NCI-H1694 treated with DMSO at 0.1 percent for 48 hours (cell line): ENCODE data around the gene ASB9.
A peak's percentile ranks its signal among the peaks of the same experiment; 100 is the strongest.
"Not testable (repeated sequence)": the region's sequence is repeated elsewhere in the genome, so short reads cannot be mapped to it uniquely, and the experiment has no call there.

Source experiments
- DNase-seq: peaks from one replicate; lab custom pipeline; 2025; lab: John Stamatoyannopoulos, UW

ASB9 gene

DNA sequence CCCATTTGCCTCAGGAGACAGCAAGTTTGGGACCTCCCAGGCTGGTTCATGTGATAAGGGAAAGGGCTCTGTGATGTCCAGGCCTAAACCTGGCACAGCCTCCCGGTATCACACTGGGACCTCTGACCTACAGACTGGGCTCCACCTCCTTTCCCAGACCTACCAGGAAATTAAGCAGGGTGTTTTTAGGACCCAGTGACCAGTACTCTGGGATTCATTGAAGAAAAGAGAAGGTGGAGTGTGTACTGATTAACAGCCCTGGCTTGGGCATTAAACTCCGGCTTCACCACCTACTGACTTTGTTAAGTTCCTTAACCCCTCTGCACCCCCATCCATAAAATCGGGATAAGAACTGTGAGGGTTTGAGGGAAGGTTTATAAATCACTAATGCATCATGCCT lies 28.6 kb downstream of the ASB9 start:
- DNase-seq = no peak

DNA sequence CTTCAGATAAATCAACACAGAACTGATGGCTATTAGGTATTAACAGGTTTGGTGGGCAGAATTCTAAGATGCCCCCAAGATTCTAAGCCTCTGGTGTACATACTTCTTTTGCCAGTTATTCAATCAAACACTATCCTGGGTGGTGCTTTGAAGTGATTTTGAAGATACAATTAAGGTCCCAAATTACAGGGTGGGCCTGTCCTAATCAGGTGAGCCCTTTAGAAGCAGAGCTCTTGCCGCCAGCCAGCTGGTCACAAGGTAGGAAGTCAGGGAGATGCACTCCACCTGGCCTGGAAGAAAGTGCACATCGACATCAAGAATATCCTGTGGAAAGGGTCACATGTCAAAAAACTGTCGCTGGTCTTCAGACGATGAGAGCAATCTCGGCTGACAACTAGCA lies 29.5 kb downstream of the ASB9 start:
- DNase-seq = no peak

DNA sequence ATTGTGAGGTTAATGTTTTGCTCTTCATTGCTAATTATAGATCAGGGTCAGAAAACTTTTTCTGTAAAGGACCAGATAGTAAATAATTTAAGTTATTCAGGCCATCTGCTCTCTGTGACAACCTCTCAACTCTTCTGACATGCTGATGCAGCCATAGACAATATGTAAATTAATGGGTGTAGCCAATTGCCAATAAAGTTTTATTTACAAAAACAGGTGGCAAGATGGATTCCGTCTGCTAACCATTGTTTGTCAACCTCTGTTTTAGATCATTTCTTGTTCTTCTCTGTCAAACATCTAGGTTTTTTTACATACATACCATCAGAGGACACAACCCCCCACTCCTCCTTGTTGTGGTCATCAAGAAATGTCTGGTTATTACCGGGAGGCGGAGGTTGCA lies 33.7 kb downstream of the ASB9 start:
- DNase-seq = no peak

DNA sequence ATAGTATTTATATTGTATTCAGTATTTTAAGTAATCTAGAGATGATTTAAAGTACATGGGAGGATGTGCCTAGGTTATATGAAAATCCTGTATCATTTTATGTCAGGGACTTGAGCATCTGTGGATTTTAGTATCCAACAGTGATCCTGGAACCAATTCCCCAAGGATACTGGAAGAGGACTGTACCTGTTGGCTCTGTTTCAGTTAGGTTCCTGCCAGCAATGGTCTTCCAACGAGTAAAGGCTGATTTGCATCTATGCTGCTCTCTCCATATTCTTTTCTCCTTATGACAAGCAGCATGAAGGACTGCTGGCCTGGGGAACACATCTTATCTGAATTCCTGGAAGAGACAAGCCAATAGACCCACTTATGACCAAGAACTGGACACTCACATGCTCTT lies 34.9 kb downstream of the ASB9 start:
- DNase-seq = no peak

DNA sequence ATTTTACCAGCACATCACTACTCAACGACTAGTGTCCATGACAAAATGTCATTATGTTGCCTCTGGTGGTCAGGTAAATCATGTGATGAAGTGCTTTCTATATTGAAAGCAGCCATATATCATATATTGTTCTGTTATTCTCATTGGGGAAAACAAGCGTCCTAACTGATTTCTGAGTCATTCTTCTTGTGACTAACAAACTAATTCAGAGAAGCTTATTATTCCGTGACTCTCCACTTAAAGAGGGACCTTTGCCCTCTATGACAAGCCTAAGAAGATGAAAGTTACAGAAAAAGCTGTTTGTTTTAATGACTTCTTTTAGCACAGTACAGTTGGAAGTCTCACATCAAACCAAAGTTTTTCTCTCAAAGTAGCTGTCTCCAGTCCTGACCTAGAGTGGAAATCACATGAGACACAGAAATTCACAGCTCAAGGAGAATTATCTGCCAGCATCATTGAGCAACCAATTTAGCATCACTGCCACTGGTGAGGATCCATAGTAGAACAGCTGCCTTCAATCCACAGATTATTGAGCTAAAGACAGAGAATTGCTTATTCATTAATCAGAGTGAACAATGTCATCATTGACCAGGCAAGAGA lies 36.4 kb downstream of the ASB9 start:
- no peak for DNase-seq

DNA sequence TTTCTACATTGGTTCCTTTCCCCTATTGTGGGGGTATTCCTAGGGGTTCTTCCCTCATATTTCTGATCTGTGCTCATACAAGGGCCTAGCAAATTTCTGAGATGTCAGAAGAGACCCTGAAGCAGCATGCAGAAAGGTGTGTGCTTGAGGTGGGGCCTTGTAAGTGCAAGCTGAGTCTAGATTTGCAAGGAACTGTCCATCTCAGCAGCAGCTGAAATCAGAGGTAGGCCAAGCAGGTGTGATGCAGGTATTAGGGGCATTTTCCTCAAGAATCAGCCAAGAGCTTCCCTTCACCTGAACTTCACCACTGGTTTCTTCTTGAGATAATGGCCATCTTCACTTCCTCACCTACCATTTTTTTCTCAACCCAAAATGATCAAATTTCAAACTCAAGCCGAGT lies 45.1 kb downstream of the ASB9 start:
- no peak for DNase-seq

DNA sequence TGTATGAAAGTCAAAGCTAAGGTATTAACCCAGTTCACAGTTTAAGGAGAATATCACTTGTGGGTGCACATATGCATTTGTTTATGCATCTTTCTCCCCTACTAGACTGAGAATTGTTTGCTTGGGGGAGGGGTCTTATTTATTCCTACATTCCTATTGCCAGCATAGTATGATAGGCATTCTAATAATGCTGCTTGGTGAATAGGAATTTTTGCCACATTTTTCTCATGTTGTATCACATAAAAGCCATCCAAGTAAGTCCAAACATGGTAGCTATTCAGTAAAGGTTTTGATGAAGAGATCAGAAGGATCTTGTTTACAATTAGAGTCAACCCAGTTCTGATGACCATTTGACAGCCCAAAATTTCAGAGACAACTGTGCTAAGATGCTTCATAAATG lies 48.6 kb downstream of the ASB9 start:
- DNase-seq = no peak

DNA sequence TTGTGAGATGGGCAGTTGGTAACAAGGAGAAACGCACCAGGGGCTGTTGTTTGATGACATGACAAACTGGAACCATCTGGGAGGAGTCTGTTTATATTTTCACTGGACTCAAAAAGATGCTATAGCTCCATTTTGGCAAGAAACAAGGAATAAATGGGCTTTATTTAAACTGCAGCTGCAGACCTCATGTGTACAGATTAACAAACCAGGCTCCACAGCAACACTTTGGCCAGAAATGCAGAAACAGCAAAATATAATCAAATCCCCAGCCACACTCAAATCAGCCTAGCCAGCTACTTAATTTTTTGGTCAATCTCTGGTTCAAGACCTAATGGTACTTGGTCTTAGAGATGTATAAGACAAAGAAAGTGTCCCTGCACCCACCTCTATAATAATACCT lies 52.7 kb downstream of the ASB9 start:
- DNase-seq = no peak

DNA sequence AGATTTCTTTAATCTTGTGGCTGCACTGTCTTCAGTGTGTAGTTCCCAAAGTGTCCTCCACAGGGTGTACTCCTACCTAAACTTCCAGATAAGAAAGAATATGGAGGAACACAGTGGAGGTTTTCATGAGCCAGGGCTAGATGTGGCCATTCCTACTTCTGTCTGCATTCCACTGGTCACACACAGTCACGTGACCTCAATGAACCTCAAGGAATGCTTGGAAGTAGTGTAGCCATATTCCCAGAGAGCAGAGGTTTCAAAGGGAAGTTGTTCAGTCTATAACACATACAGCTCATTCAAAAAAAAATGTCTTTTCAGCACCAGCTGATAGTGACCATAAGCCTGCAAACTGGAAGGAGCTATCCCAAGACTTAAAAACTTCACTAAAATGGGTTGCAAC lies 53.6 kb downstream of the ASB9 start:
- no peak for DNase-seq

DNA sequence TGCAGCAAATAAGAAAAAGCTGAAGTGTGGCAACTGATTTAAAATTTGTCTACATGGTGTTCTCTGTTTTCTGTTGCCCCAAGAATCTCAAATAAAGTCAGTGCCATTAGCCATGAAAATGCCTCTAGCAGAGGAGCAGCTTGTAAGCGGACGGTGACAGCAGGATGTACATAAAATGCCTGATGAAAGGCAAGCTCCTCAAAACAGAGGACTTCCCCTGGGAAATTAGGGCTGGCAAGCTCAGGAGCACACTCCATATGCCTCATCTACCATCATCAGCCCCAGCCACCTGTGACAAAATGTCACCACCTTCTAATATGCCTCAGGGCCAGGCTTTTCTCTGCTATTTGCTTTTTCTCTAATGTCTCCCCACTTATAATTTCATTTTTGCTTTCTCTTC lies 54.5 kb downstream of the ASB9 start:
- DNase-seq = peak; percentile 66

DNA sequence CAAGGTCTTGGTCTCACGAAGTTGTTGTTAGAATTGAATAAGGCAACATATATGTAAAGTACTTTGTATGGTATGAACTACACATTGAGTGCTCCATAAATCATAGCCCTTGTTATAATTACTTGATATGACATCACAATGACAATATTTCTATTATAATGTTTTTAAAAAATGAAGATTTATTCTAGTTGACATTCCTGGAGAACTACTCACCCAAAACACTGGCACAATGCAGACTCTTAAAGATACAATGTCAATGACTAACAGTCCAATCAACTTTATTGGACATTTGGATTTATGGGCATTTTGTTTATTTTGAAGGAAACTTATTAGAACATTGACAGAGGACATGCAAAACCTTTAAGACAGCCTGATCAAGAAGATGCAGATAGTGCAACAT lies 55.3 kb downstream of the ASB9 start:
- no peak for DNase-seq

DNA sequence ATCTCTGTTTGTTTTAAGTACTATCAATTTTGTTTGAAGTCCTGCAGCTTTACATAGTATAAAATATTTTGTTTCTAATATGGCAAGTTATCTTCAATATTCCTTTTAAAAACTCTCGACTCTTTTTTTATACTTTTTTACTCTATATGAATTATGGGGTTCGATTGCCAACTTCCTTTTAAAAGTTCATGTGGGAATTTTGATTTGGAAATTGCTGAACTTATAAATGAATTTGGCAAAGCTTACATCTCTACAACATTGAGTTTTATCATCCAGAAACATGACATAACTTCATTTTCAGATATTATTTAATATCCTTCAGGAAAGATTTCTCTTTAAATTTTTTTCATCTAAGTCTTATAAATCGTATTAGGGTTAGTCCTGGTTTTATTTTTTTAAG lies 60.8 kb downstream of the ASB9 start:
- DNase-seq = no peak

DNA sequence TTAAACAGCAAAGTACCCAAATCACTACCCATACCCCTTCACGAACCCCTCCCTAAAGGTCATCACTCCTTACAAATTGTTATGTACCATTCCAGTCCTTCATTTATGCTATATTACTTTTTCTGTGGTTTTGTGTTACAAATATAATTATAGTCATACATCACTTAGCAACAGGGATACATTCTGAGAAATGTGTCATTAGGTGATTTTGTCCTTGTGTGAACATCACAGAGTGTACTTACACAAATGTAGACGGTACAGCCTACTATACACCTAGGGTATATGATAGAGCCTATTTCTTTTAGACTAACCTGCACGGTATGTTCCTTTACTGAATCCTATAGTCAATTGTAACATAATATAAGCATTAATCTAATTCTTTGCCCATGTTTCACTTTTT lies 61.9 kb downstream of the ASB9 start:
- no peak for DNase-seq

DNA sequence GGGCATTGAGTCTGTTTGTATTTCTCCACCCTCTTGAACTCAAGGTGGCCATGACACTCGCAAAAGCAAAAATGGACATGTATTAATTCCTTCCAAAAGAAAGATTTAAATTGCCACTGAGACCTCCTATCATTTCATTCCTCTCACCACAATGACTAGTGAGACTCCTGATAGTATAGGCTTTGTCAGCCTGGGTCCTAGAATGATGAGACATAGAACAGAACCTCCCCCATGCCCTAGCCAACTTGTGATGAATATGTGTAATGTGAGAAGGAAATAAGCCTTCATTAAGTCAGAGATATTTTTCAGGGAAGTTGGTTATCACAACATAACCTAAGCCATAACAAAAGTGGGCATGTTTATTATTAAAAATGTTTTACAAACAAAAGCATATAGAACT lies 62.5 kb downstream of the ASB9 start:
- DNase-seq = no peak

DNA sequence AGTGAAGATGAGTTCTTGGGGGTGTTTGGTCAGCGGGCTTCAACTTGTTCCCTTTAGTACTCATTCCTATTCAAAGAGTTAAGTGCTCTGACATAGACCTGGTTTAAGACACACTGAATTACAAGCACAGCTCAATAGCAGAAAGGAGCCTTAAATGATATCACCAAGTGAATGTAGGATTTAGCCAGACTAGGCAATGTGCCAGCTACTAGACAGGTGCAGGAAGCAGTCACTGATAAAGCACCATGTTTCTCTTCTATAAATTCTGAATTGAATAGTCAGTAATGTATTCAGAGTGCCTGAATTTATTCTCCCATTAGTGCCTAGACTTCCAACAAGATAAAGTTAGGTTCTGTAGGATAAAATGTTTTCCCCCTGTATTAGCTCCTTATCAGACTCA lies 63.6 kb downstream of the ASB9 start:
- no peak for DNase-seq

DNA sequence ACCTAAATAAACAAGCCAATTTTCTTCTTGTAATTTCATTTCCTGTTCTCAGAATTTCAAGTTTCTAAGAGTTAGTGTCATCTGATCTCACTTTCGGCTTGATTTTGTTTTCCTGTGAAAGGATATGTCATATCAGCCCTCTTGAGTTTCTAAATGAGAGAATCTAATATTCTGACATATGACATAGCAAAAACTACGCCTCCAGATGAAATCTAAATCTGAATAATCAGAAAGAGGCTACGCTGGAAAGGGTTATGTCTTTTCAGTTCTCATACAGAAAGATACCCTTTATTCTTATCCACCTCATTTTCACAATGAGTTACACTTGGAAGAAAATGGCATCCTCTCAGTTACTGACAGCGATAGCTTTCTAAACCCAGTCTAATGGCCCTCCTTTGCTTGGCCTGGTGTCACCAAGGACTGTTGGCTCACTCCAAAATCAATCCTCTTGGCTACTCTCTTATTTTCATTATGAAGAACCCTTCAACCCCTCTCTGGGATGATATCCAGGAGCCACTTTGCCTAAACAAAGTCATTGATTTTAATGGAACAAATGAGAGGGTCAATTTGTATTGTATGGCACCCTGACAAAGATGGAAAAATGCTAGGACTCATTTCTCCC lies 65.6 kb downstream of the ASB9 start:
- no peak for DNase-seq

DNA sequence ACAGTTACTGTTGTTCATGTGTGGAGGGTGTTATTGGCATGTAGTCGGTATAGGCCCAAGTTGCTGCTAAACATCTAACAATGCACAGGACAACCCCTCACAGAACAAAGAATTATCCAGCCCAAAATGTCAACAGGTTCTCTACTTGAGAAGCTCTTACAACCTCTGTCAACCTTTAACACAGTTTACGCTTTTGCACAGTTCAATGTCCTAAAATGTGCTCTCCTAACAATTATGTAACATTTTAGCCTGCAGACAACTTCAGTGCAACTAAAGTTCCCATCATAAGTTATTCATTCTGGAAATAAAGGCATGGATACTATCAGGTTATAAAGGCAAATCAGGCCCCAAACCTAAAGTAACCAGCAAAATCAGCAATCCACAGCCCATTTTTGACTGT lies 66.2 kb downstream of the ASB9 start:
- no peak for DNase-seq

DNA sequence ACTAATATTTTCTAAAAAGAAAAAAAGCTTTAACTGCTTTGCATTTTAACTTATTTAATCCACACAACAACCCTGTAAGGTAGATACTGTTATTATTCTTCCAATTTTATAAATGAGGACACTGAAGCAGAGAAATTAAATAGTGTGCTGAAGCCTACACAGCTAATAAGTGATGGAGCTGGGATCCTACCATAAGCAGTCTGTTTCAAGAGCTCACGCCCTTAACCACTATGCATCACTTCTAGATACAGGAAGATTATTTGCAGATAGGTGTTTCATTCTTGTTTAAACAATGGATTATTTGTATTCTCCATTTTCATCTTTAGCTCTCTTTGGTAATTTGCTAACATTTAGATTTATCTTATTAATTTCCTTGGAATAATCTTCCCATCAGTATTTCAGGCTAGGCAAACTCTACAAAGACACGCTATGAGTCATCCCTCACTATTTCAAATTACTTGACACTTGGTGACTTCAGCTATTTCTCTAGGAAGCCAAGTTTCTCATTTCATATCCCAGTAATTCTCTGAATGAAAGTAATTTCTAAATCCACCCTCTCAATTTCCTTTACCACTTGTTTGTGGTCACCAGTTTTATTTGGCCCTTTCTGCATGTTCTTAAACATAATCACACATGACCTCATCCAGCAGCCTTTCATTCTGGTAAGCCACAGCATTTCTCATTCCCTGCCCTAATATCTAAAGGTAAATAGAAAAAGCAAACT lies 67.3 kb downstream of the ASB9 start:
- DNase-seq = no peak

DNA sequence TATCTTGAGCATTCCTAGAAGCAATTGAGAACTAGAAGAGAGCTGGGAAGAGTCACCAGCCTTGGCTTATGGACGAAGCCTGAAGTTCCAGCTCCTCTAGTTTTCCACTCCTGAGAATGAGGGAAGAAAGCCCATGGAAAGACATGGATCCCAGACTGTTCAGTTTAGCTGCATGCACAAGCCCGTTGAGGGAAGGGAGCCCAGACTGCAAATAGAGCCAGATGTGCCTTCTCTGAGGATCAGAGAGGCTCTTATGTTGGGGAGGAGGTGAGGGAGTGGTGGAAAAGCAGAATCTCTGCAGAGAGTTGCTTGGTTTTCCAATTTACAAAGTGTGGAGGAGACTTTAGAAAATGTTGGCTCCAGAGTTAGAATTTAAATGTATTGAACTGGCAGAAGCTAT lies 69.0 kb downstream of the ASB9 start:
- DNase-seq = no peak

DNA sequence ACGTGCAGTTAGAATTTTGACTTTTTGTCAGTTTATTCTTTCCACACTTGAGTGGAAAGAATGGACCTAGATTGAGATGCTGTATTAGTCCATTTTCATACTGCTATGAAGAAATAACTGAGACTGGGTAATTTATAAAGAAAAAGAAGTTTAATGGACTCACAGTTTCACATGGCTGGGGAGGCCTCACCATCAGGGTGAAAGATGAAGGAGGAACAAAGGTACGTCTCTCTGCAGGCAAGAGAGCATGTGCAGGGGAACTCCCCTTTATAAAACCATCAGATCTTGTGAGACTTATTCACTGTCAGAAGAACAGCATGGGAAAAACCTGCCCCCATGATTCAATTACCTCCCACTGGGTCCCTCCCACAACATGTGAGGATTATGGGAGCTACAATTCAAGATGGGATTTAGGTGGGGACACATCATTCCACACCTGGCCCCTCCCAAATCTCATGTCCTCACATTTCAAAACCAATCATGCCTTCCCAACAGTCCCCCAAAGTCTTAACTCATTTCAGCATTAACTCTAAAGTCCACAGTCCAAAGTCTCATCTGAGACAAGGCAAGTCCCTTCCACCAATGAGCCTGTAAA lies 71.2 kb downstream of the ASB9 start:
- not testable (repeated sequence) for DNase-seq

DNA sequence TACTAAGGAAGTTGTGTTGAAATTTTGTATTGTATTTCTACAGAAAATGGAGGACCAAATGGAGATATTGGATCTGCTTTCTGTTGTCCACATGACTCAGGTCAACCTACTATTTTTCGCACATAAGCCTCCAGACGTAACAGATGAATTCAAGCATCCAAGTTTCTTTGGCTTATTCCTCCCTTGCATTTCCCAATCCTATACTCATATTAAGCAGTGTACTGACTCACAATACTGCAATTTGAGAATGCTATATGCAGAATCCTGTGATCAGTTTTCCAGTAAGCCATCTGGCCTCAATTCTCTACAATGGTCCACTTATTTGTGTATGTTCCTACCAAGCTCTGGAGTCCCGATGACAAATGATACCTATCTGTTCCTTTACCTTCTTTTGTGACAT lies 75.7 kb downstream of the ASB9 start:
- no peak for DNase-seq
